Stimulated activated CD4-positive, alpha-beta T cell treated with anti-CD3 and anti-CD28 coated beads, Interleukin-2, amount 100 ng/mL, for 24 hours (primary cell): ENCODE measurements around the gene ARL15.
"Not testable (repeated sequence)": the region's sequence is repeated elsewhere in the genome, so short reads cannot be mapped to it uniquely, and the experiment has no call there.

Experiments used
- DNase-seq, 2 donors: peaks; one replicate each; pipeline ENCODE4 v3.0.0-alpha.2; 2020

Gene ARL15

GRCh38 chr5:54084696-54085095, 225.7 kb downstream of the ARL15 start:
- no peak for DNase-seq

- DNase-seq = no peak
These were observed 226.5 kb downstream of the ARL15 start for GRCh38 chr5:54083851-54084250.

- no peak for DNase-seq
These were observed 227.1 kb downstream of the ARL15 start for GRCh38 chr5:54083245-54083644.

GRCh38 chr5:54081415-54081814, 229.0 kb downstream of the ARL15 start:
- no peak for DNase-seq

GRCh38 chr5:54080831-54081230, 229.5 kb downstream of the ARL15 start:
- DNase-seq = no peak

GRCh38 chr5:54073735-54074134, 236.6 kb downstream of the ARL15 start:
- DNase-seq = no peak

GRCh38 chr5:54073131-54073530, 237.2 kb downstream of the ARL15 start:
- DNase-seq = no peak

- no peak for DNase-seq
These were observed 243.9 kb downstream of the ARL15 start for GRCh38 chr5:54066433-54066832.

GRCh38 chr5:54063817-54064216, 246.6 kb downstream of the ARL15 start:
- DNase-seq = no peak

- no peak for DNase-seq
These were observed 247.4 kb downstream of the ARL15 start for GRCh38 chr5:54062958-54063357.

GRCh38 chr5:54060919-54061318, 249.5 kb downstream of the ARL15 start:
- not testable (repeated sequence) for DNase-seq

- no peak for DNase-seq
These were observed 260.4 kb downstream of the ARL15 start for GRCh38 chr5:54049963-54050362.

- no peak for DNase-seq
These were observed 261.2 kb downstream of the ARL15 start for GRCh38 chr5:54049144-54049543.

GRCh38 chr5:54045077-54045792, 265.1 kb downstream of the ARL15 start:
- DNase-seq = no peak

GRCh38 chr5:54044276-54044675, 266.1 kb downstream of the ARL15 start:
- DNase-seq = not testable (repeated sequence)

GRCh38 chr5:54040804-54041203, 269.6 kb downstream of the ARL15 start:
- no peak for DNase-seq

- no peak for DNase-seq
These were observed 270.4 kb downstream of the ARL15 start for GRCh38 chr5:54040018-54040417.

- no peak for DNase-seq
These were observed 273.2 kb downstream of the ARL15 start for GRCh38 chr5:54037205-54037604.

- no peak for DNase-seq
These were observed 279.4 kb downstream of the ARL15 start for GRCh38 chr5:54030981-54031380.

- no peak for DNase-seq
These were observed 285.9 kb downstream of the ARL15 start for GRCh38 chr5:54024466-54024865.

GRCh38 chr5:54022223-54022622, 288.1 kb downstream of the ARL15 start:
- no peak for DNase-seq

GRCh38 chr5:54021431-54022164, 288.8 kb downstream of the ARL15 start:
- no peak for DNase-seq

GRCh38 chr5:54018438-54018837, 291.9 kb downstream of the ARL15 start:
- no peak for DNase-seq

GRCh38 chr5:54017580-54017979, 292.8 kb downstream of the ARL15 start:
- no peak for DNase-seq
